Fibroblast of skin of right biceps (primary cell): ENCODE data around the gene PRADC1.

Experiments
- DNase-seq: peaks from one replicate; pipeline ENCODE4 v3.0.0-alpha.2; 2013

PRADC1 gene

GRCh38 chr2:73233932-73234832, 1.1 kb upstream of the PRADC1 start, which contains the start of gene CCT7:
Gene CCT7, plus strand, starts transcription at chr2:73234308. Its CDS starts 71 bp downstream, at chr2:73234379.
- peak; percentile 93 for DNase-seq

- DNase-seq = no peak
Measured at GRCh38 chr2:73232403-73233153, 461 bp downstream of the PRADC1 start.

GRCh38 chr2:73228631-73229030, 4.4 kb downstream of the PRADC1 start:
- no peak for DNase-seq

- DNase-seq = no peak
Measured at GRCh38 chr2:73227086-73227485, 6.0 kb downstream of the PRADC1 start.

GRCh38 chr2:73225513-73226360, 7.3 kb downstream of the PRADC1 start:
- no peak for DNase-seq

- DNase-seq = no peak
Measured at GRCh38 chr2:73223821-73224220, 9.2 kb downstream of the PRADC1 start.

GRCh38 chr2:73218298-73218697, 14.7 kb downstream of the PRADC1 start:
- no peak for DNase-seq

GRCh38 chr2:73217826-73218225, 15.2 kb downstream of the PRADC1 start:
- no peak for DNase-seq

- DNase-seq = no peak
Measured at GRCh38 chr2:73217160-73217559, 15.9 kb downstream of the PRADC1 start.

- no peak for DNase-seq
Measured at GRCh38 chr2:73215254-73215653, 17.8 kb downstream of the PRADC1 start.

GRCh38 chr2:73214120-73215035, 18.7 kb downstream of the PRADC1 start, which contains the start of gene SMYD5:
Gene SMYD5, plus strand, starts transcription at chr2:73214245. Its CDS starts 22 bp downstream, at chr2:73214267.
- peak; percentile 78 for DNase-seq

GRCh38 chr2:73212448-73213176, 20.4 kb downstream of the PRADC1 start:
- DNase-seq = peak; percentile 80

GRCh38 chr2:73212098-73212447, 21.0 kb downstream of the PRADC1 start:
- no peak for DNase-seq

- DNase-seq = no peak
Measured at GRCh38 chr2:73210696-73211095, 22.3 kb downstream of the PRADC1 start.

GRCh38 chr2:73210019-73210418, 23.0 kb downstream of the PRADC1 start:
- no peak for DNase-seq

- no peak for DNase-seq
Measured at GRCh38 chr2:73208258-73208657, 24.8 kb downstream of the PRADC1 start.

- DNase-seq = peak; percentile 70
Measured at GRCh38 chr2:73205611-73206010, 27.4 kb downstream of the PRADC1 start.

GRCh38 chr2:73203055-73203681, 29.9 kb downstream of the PRADC1 start:
- no peak for DNase-seq

- DNase-seq = no peak
Measured at GRCh38 chr2:73202156-73203054, 30.6 kb downstream of the PRADC1 start, which contains the start of gene NOTO. Gene NOTO, plus strand, starts transcription at chr2:73202574. Its CDS starts 93 bp downstream, at chr2:73202667.
